Measurements from ENCODE around the gene TBC1D24. TPM values are rescaled to one million over a fixed set of nuclear protein-coding genes. Genes with fewer than 3 reads are reported as not detected.

Gene TBC1D24
- polyA plus RNA-seq, 3 donors, result 16.1 to 25.1 (median 24.0) TPM

GRCh38 chr16:2515180-2515851 lies 40.4 kb downstream of the TBC1D24 start:
- DNase-seq, result no peak

GRCh38 chr16:2516391-2517240 lies 41.7 kb downstream of the TBC1D24 start:
- DNase-seq, result no peak

DNA sequence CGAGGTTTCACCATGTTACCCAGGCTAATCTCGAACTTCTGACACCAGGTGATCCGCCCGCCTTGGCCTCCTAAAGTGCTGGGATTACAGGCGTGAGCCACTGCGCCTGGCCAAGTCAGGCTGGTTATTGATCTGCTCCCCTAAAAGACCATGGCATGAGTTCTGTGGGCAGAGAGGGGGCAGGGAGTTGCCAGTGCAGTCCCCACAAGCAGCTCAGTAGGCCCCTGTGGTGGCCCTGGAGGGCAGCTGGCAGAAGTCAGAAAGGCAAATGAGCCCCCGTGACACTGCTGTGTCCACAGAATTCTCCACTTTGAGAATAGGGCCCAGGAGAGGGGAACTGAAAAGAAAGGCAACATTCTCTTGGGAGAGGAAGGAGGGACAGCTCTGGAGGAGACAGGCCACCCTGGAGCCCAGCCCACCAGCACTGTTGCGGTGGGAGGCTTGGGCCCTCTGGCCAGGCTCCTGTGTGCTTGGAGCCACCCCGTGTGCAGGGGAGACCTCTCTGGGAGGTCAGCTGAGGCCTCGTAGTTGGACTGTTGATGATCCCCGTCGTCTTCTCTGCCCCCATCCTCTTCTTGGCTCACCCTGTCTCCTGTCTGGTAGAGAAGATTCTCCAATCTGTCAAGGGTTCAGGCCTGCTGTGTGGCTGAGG lies 43.2 kb downstream of the TBC1D24 start:
- DNase-seq, result no peak

- DNase-seq, result no peak
Measured at GRCh38 chr16:2518823-2519710, 44.1 kb downstream of the TBC1D24 start.

- DNase-seq, result no peak
Measured at GRCh38 chr16:2519711-2520080, 44.8 kb downstream of the TBC1D24 start.

- peak; percentile 88 for DNase-seq
Measured at GRCh38 chr16:2520097-2520783, 45.3 kb downstream of the TBC1D24 start, which contains the start of gene AMDHD2. TSS of gene AMDHD2 (plus strand) at chr16:2520371. CDS start at chr16:2520459, 88 bp downstream.

GRCh38 chr16:2520784-2521531 lies 46.0 kb downstream of the TBC1D24 start:
- DNase-seq, result no peak

DNA sequence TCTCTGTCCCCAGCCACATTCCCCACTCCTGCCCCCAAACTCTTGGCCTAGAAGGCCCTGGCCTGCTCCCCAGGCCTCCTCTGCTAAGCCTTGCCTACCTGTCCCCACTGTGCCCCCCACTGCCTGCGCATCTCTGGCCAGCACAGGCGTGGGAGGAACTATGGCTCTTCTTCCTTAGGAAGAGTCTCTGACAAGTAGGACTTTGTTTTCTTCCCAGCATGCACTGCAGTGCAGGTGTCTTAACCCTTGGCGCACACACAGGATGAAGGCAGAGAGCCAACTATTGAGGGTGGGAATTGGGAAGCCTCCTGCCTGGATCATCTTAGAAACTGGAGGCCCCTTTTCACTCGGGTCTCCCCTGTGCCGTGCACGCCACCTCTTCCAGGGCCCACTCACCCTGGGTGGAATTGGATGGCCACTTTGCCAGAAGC lies 48.9 kb downstream of the TBC1D24 start:
- DNase-seq, result no peak

GRCh38 chr16:2524339-2524938 lies 49.5 kb downstream of the TBC1D24 start:
- DNase-seq, result no peak

DNA sequence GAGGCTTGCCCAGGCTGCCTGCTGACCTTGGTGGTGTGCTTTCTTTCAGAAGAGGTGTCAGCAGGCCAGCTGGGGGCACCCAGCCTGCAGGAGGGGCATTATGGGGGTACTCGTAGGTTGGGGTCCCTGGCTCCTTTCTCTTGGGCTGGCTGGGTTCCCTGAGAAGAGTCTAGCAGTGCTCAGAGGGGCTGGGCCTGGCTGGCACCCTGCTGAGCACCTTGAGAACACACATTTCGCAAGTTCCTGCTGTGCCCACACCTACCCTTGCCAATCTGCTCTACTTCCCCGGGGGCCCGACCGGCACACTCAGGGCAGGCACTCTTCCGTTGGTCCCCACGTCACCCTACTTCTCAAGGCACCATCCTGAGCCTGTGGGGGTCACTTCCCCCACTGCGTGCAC lies 51.2 kb downstream of the TBC1D24 start:
- DNase-seq, result no peak

GRCh38 chr16:2527071-2527783 lies 52.3 kb downstream of the TBC1D24 start:
- no peak for DNase-seq

DNA sequence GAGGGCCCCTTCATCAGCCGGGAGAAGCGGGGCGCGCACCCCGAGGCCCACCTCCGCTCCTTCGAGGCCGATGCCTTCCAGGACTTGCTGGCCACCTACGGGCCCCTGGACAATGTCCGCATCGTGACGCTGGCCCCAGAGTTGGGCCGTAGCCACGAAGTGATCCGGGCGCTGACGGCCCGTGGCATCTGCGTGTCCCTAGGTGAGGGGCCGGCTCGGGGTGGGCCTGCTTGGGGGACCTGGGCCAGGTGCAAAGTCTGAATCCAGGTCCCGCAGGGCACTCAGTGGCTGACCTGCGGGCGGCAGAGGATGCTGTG lies 52.8 kb downstream of the TBC1D24 start:
- no peak for DNase-seq

DNA sequence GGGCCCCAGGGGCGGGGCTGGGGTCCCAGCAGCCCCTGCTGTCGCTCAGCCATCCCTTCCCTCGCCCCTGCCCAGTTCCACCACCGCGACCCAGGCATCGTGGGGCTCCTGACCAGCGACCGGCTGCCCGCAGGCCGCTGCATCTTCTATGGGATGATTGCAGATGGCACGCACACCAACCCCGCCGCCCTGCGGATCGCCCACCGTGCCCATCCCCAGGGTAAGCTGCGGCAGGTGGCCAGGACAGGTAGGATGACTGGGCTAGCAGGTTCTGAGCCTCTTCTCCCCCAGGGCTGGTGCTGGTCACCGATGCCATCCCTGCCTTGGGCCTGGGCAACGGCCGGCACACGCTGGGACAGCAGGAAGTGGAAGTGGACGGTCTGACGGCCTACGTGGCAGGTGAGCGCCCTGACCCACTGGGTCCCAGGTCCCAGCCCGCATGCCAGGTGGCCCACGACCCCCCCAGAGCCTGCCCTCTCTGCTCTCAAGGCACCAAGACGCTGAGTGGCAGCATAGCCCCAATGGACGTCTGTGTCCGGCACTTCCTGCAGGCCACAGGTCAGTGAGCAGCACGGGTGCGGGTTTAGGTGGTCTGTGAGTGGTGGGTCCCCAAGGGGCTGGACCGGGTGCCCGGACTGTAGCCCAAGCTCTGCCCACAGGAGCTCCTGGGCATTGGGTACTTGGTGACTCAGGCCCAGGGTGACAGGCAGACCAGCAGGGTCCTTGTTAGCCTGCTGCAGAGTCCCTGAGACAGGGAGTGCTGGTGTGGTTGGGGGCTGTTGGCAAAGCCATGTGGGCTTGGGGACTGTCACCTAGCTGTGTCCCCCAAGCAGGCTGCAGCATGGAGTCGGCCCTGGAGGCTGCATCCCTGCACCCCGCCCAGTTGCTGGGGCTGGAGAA lies 53.5 kb downstream of the TBC1D24 start:
- no peak for DNase-seq

DNA sequence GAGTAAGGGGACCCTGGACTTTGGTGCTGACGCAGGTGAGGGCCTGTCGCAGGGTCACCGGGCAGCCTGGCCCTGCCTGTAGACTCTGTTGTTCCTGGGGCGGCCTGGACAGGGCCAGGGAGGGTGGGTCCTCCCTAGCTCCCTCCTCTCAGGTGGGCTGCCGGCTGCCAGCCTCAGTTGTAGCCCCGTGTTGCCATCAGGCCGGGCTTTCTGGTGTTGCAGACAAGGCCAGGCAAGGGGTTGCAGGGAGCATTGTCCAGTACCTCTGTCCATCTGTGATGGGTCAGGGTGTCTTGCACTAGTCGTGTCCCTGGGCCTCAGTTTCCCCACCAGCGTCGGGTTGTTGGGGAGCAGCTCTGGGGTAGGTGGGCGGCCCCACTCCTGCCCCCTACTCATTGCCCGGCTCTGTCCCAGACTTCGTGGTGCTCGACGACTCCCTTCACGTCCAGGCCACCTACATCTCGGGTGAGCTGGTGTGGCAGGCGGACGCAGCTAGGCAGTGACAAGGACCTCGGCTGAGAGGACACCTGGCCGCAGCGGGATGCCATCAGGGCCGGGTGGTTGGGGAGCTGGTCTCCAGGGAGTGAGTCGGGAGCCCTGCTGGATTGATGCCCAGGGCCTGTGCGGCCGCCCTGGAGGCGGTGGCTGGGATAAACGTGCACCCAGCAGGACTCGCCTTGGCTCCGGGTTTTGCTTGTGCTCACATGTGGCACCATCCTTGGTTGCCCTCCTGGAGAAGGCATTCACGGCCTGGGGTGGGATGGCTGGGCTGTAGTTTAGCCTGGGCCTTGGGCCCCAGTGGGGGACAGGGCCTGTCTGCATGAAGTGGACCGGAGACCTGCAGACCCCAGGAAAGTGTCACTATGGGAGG lies 54.4 kb downstream of the TBC1D24 start:
- no peak for DNase-seq

- DNase-seq, result no peak
Measured at GRCh38 chr16:2529961-2530628, 55.2 kb downstream of the TBC1D24 start.

- no peak for DNase-seq
Measured at GRCh38 chr16:2530629-2531318, 55.8 kb downstream of the TBC1D24 start.

Data from renal pelvis (tissue), 4 donors.